ENCODE measurements around the gene STX7. TPM values are rescaled to one million over a fixed set of nuclear protein-coding genes. Genes with fewer than 3 reads are reported as not detected.
A peak's percentile ranks its signal among the peaks of the same experiment; 100 is the strongest.

The STX7 gene
- total and polyA plus RNA-seq, 5 donors from 2014 or later, result 14.8 to 20.2 (median 19.0) TPM

- peak overlapping the region in 2 of 4 donors; percentile 19 to 33 for H3K4me3 Mint-ChIP-seq
- H3K9me3 Mint-ChIP-seq, result no peaks in the 10 kb centered on the region
- no peak for DNase-seq
Observed at GRCh38 chr6:132515386-132515785, 2.5 kb upstream of the STX7 start.

GRCh38 chr6:132513831-132514545 is 1.1 kb upstream of the STX7 start:
- Histone ChIP-seq H3K27me3 (ENCODE audit: control insufficient read depth, insufficient read depth, low read length) (peaks cover 7% of the 10 kb centered on the region), H3K9me3 (ENCODE audit: control insufficient read depth in 2 of 2, low read length in 2 of 2) (no peaks in the 10 kb centered on the region), H3K36me3 (ENCODE audit: control insufficient read depth, insufficient read depth, low read length) (no peaks in the 10 kb centered on the region), H3K4me1 (ENCODE audit: control insufficient read depth, insufficient read depth, low read length, poor library complexity, severe bottlenecking) (peaks cover 28% of the 10 kb centered on the region), H3K4me3 (ENCODE audit: low read depth, low read length) (peak overlapping the region; percentile 93), H3K27ac (ENCODE audit: insufficient read depth, low read length, poor library complexity, severe bottlenecking) (no peak overlapping the region)
- Mint-ChIP-seq H3K4me3 (peak overlapping the region; percentile 96 to 99 (median 98)), H3K4me1 (peaks cover 23 to 38% (median 25%) of the 10 kb centered on the region in 4 donors), H3K36me3 (no peaks in the 10 kb centered on the region), H3K9me3 (no peaks in the 10 kb centered on the region), H3K27ac (peak overlapping the region in 2 of 3 donors; percentile 3 to 92), H3K27me3 (peaks cover 33% of the 10 kb centered on the region)
- ATAC-seq (ENCODE audit: low read depth in 2 of 2) (no peak), DNase-seq (no peak)

More at GRCh38 chr6:132515386-132515785, 2.5 kb upstream of the STX7 start:
- Mint-ChIP-seq H3K36me3 (no peaks in the 10 kb centered on the region), H3K4me1 (peaks cover 19 to 30% (median 22%) of the 10 kb centered on the region in 4 donors), H3K27me3 (peaks cover 44% of the 10 kb centered on the region), H3K27ac (no peak overlapping the region)
- Histone ChIP-seq H3K4me1 (ENCODE audit: control insufficient read depth, insufficient read depth, low read length, poor library complexity, severe bottlenecking) (peaks cover 27% of the 10 kb centered on the region), H3K36me3 (ENCODE audit: control insufficient read depth, insufficient read depth, low read length) (no peaks in the 10 kb centered on the region), H3K4me3 (ENCODE audit: low read depth, low read length) (no peak overlapping the region), H3K27ac (ENCODE audit: insufficient read depth, low read length, poor library complexity, severe bottlenecking) (no peak overlapping the region), H3K9me3 (ENCODE audit: control insufficient read depth in 2 of 2, low read length in 2 of 2) (no peaks in the 10 kb centered on the region), H3K27me3 (ENCODE audit: control insufficient read depth, insufficient read depth, low read length) (peaks cover 8% of the 10 kb centered on the region)
- ATAC-seq (ENCODE audit: low read depth in 2 of 2), result no peak

GRCh38 chr6:132512342-132512637 is 626 bp downstream of the STX7 start:
- Mint-ChIP-seq H3K27me3 (peaks cover 20% of the 10 kb centered on the region), H3K9me3 (no peaks in the 10 kb centered on the region), H3K4me1 (peaks cover 25 to 55% (median 34%) of the 10 kb centered on the region in 4 donors), H3K27ac (peak overlapping the region in 2 of 3 donors; percentile 42 to 58), H3K36me3 (peaks cover 12% of the 10 kb centered on the region), H3K4me3 (peak overlapping the region; percentile 91 to 97 (median 94))
- H3K4me3 ChIP-seq (ENCODE audit: low read depth, low read length), result peak overlapping the region; percentile 93
- no peaks in the 10 kb centered on the region for H3K9me3 ChIP-seq (ENCODE audit: control insufficient read depth in 2 of 2, low read length in 2 of 2)
- H3K27me3 ChIP-seq (ENCODE audit: control insufficient read depth, insufficient read depth, low read length), result no peaks in the 10 kb centered on the region
- no peak for DNase-seq
- H3K36me3 ChIP-seq (ENCODE audit: control insufficient read depth, insufficient read depth, low read length), result peaks cover 4% of the 10 kb centered on the region
- no peak overlapping the region for H3K27ac ChIP-seq (ENCODE audit: insufficient read depth, low read length, poor library complexity, severe bottlenecking)
- no peak for ATAC-seq (ENCODE audit: low read depth in 2 of 2)
- H3K4me1 ChIP-seq (ENCODE audit: control insufficient read depth, insufficient read depth, low read length, poor library complexity, severe bottlenecking), result peaks cover 28% of the 10 kb centered on the region

- no peak for ATAC-seq (ENCODE audit: low read depth in 2 of 2)
- Mint-ChIP-seq H3K4me3 (peak overlapping the region; percentile 91 to 97 (median 94)), H3K4me1 (peaks cover 26 to 58% (median 36%) of the 10 kb centered on the region in 4 donors), H3K36me3 (peaks cover 12% of the 10 kb centered on the region), H3K27me3 (peaks cover 20% of the 10 kb centered on the region), H3K9me3 (no peaks in the 10 kb centered on the region), H3K27ac (peak overlapping the region in 1 of 3 donors; percentile 70)
- Histone ChIP-seq H3K27ac (ENCODE audit: insufficient read depth, low read length, poor library complexity, severe bottlenecking) (no peak overlapping the region), H3K4me3 (ENCODE audit: low read depth, low read length) (peak overlapping the region; percentile 93), H3K4me1 (ENCODE audit: control insufficient read depth, insufficient read depth, low read length, poor library complexity, severe bottlenecking) (peaks cover 29% of the 10 kb centered on the region), H3K36me3 (ENCODE audit: control insufficient read depth, insufficient read depth, low read length) (peaks cover 4% of the 10 kb centered on the region), H3K27me3 (ENCODE audit: control insufficient read depth, insufficient read depth, low read length) (no peaks in the 10 kb centered on the region), H3K9me3 (ENCODE audit: control insufficient read depth in 2 of 2, low read length in 2 of 2) (no peaks in the 10 kb centered on the region)
- DNase-seq, result no peak
Observed at GRCh38 chr6:132511831-132512220, 1.1 kb downstream of the STX7 start.

- Mint-ChIP-seq H3K4me1 (peaks cover 26 to 63% (median 41%) of the 10 kb centered on the region in 4 donors), H3K9me3 (no peaks in the 10 kb centered on the region), H3K36me3 (peaks cover 12% of the 10 kb centered on the region), H3K27ac (peak overlapping the region in 2 of 3 donors; percentile 32 to 70), H3K4me3 (peak overlapping the region; percentile 91 to 97 (median 94)), H3K27me3 (peaks cover 20% of the 10 kb centered on the region)
- peak overlapping the region; percentile 93 for H3K4me3 ChIP-seq (ENCODE audit: low read depth, low read length)
- H3K4me1 ChIP-seq (ENCODE audit: control insufficient read depth, insufficient read depth, low read length, poor library complexity, severe bottlenecking), result peaks cover 33% of the 10 kb centered on the region
- DNase-seq (no peak), ATAC-seq (ENCODE audit: low read depth in 2 of 2) (no peak)
- no peak overlapping the region for H3K27ac ChIP-seq (ENCODE audit: insufficient read depth, low read length, poor library complexity, severe bottlenecking)
- H3K9me3 ChIP-seq (ENCODE audit: control insufficient read depth in 2 of 2, low read length in 2 of 2), result no peaks in the 10 kb centered on the region
- H3K27me3 ChIP-seq (ENCODE audit: control insufficient read depth, insufficient read depth, low read length), result no peaks in the 10 kb centered on the region
- peaks cover 4% of the 10 kb centered on the region for H3K36me3 ChIP-seq (ENCODE audit: control insufficient read depth, insufficient read depth, low read length)
Observed at GRCh38 chr6:132511210-132511830, 1.6 kb downstream of the STX7 start.

- peak overlapping the region in 1 of 4 donors; percentile 3 for H3K4me3 Mint-ChIP-seq
- Histone ChIP-seq H3K4me3 (ENCODE audit: low read depth, low read length) (no peak overlapping the region), H3K9me3 (ENCODE audit: control insufficient read depth in 2 of 2, low read length in 2 of 2) (no peaks in the 10 kb centered on the region), H3K27me3 (ENCODE audit: control insufficient read depth, insufficient read depth, low read length) (no peaks in the 10 kb centered on the region), H3K27ac (ENCODE audit: insufficient read depth, low read length, poor library complexity, severe bottlenecking) (no peak overlapping the region), H3K36me3 (ENCODE audit: control insufficient read depth, insufficient read depth, low read length) (peaks cover 11% of the 10 kb centered on the region), H3K4me1 (ENCODE audit: control insufficient read depth, insufficient read depth, low read length, poor library complexity, severe bottlenecking) (peaks cover 24% of the 10 kb centered on the region)
- no peak overlapping the region for H3K27ac Mint-ChIP-seq
- no peak for DNase-seq
- peaks cover 37 to 78% (median 53%) of the 10 kb centered on the region in 4 donors for H3K4me1 Mint-ChIP-seq
- no peak for ATAC-seq (ENCODE audit: low read depth in 2 of 2)
- H3K9me3 Mint-ChIP-seq, result no peaks in the 10 kb centered on the region
- peaks cover 15% of the 10 kb centered on the region for H3K36me3 Mint-ChIP-seq
- H3K27me3 Mint-ChIP-seq, result no peaks in the 10 kb centered on the region
Observed at GRCh38 chr6:132506869-132507808, 5.8 kb downstream of the STX7 start.

- peaks cover 17% of the 10 kb centered on the region for H3K36me3 ChIP-seq (ENCODE audit: control insufficient read depth, insufficient read depth, low read length)
- peaks cover 17% of the 10 kb centered on the region for H3K4me1 ChIP-seq (ENCODE audit: control insufficient read depth, insufficient read depth, low read length, poor library complexity, severe bottlenecking)
- peak overlapping the region in 1 of 4 donors; percentile 3 for H3K4me3 Mint-ChIP-seq
Observed at GRCh38 chr6:132506461-132506860, 6.5 kb downstream of the STX7 start.

More at GRCh38 chr6:132506461-132506860, 6.5 kb downstream of the STX7 start:
- DNase-seq, result no peak
- Mint-ChIP-seq H3K27me3 (no peaks in the 10 kb centered on the region), H3K36me3 (peaks cover 20% of the 10 kb centered on the region), H3K27ac (no peak overlapping the region), H3K4me1 (peaks cover 30 to 73% (median 49%) of the 10 kb centered on the region in 4 donors), H3K9me3 (no peaks in the 10 kb centered on the region)
- Histone ChIP-seq H3K9me3 (ENCODE audit: control insufficient read depth in 2 of 2, low read length in 2 of 2) (no peaks in the 10 kb centered on the region), H3K27me3 (ENCODE audit: control insufficient read depth, insufficient read depth, low read length) (no peaks in the 10 kb centered on the region), H3K27ac (ENCODE audit: insufficient read depth, low read length, poor library complexity, severe bottlenecking) (no peak overlapping the region), H3K4me3 (ENCODE audit: low read depth, low read length) (no peak overlapping the region)
- no peak for ATAC-seq (ENCODE audit: low read depth in 2 of 2)

Data from CD4-positive, CD25-positive, alpha-beta regulatory T cell (primary cell).